Upper lobe of right lung (tissue), 1 donor: ENCODE results near the gene GIMAP4. TPM values are rescaled to one million over a fixed set of nuclear protein-coding genes. Genes with fewer than 3 reads are reported as not detected.

Experiments
- ATAC-seq: fragments of 200-7000 bp; cut with Tn5 transposase; one replicate; pipeline ENCODE4 v1.9.1; 2020; ENCODE audit warnings: mild to moderate bottlenecking, moderate library complexity
- DNase-seq: peaks from one replicate; pipeline ENCODE4 v3.0.0-alpha.2; 2020
- H3K27ac ChIP-seq: fragments of 200-600 bp; one replicate; pipeline ENCODE4 v1.8.0; 2022
- H3K27me3 ChIP-seq: fragments of 200-600 bp; one replicate; pipeline ENCODE4 v1.8.0; 2022; ENCODE audit warnings: mild to moderate bottlenecking
- H3K36me3 ChIP-seq: fragments of 200-600 bp; one replicate; pipeline ENCODE4 v1.8.0; 2022
- H3K4me1 ChIP-seq: fragments of 200-600 bp; one replicate; pipeline ENCODE4 v1.8.0; 2022
- H3K4me3 ChIP-seq: fragments of 200-600 bp; one replicate; pipeline ENCODE4 v1.8.0; 2022; ENCODE audit warnings: mild to moderate bottlenecking
- H3K9me3 ChIP-seq: fragments of 200-600 bp; one replicate; pipeline ENCODE4 v1.8.0; 2022
- CTCF ChIP-seq: fragments of 200-600 bp; IDR thresholded peaks from one replicate; pipeline ENCODE4 v1.8.0; 2022; ENCODE audit warnings: antibody characterized with exemption
- intact Hi-C: fragments of 100-400 bp; cut with DNase I; formaldehyde crosslinking; loops from one replicate; pipeline ENCODE4 v1.11.0; 2022
- total RNA-seq: library from RNA; stranded (reverse); fragmentation: NEBNext Ultra II Directional; extraction: Animal tissue kit (Norgen Biotek cat#: 25700); gene quantifications from one replicate; pipeline ENCODE4 v1.2.1, GENCODE V29; 2021
- donor health status: DM: no; HTN: yes; CAD: no; lungs with severe emphysema.

Gene GIMAP4
- total RNA-seq, 1 donor from 2014 or later = 83.3 TPM

GRCh38 chr7:150564566-150564965 is 2.6 kb upstream of the GIMAP4 start:
- Histone ChIP-seq H3K9me3 (no peaks in the 10 kb centered on the region), H3K27ac (no peak overlapping the region), H3K36me3 (no peaks in the 10 kb centered on the region), H3K4me1 (peaks cover 3% of the 10 kb centered on the region), H3K27me3 (no peaks in the 10 kb centered on the region), H3K4me3 (no peak overlapping the region)
- no peak for TF ChIP-seq CTCF
- DNase-seq (no peak), ATAC-seq (no peak)
- intact Hi-C loops = no loop called here

- Histone ChIP-seq H3K4me3 (no peak overlapping the region), H3K36me3 (peaks cover 2% of the 10 kb centered on the region), H3K4me1 (peaks cover 3% of the 10 kb centered on the region), H3K27me3 (no peaks in the 10 kb centered on the region), H3K9me3 (no peaks in the 10 kb centered on the region), H3K27ac (no peak overlapping the region)
- TF ChIP-seq CTCF = no peak
- intact Hi-C loops = no loop called here
- DNase-seq (no peak), ATAC-seq (no peak)
Observed at GRCh38 chr7:150565239-150565638, 2.0 kb upstream of the GIMAP4 start.

- ATAC-seq (no peak), DNase-seq (no peak)
- no peak for TF ChIP-seq CTCF
- H3K4me3 ChIP-seq = no peak overlapping the region
- peaks cover 3% of the 10 kb centered on the region for H3K4me1 ChIP-seq
- no peaks in the 10 kb centered on the region for H3K9me3 ChIP-seq
- H3K27me3 ChIP-seq = no peaks in the 10 kb centered on the region
- intact Hi-C loops = no loop called here
- H3K27ac ChIP-seq = no peak overlapping the region
- H3K36me3 ChIP-seq = peaks cover 4% of the 10 kb centered on the region
Observed at GRCh38 chr7:150566123-150566522, 1.1 kb upstream of the GIMAP4 start.

- Histone ChIP-seq H3K27ac (peak overlapping the region; percentile 8), H3K4me1 (peaks cover 3% of the 10 kb centered on the region), H3K4me3 (no peak overlapping the region), H3K36me3 (peaks cover 6% of the 10 kb centered on the region), H3K9me3 (no peaks in the 10 kb centered on the region), H3K27me3 (no peaks in the 10 kb centered on the region)
- TF ChIP-seq CTCF = no peak
- intact Hi-C loops = no loop called here
- no peak for ATAC-seq
- no peak for DNase-seq
Observed at GRCh38 chr7:150566572-150566971, 618 bp upstream of the GIMAP4 start.

- H3K9me3 ChIP-seq = peaks cover 5% of the 10 kb centered on the region
- DNase-seq (no peak), ATAC-seq (peak; percentile 45)
- peak overlapping the region; percentile 63 for H3K4me3 ChIP-seq
- H3K4me1 ChIP-seq = peaks cover 3% of the 10 kb centered on the region
- intact Hi-C loops = no loop called here
- H3K27me3 ChIP-seq = no peaks in the 10 kb centered on the region
- H3K27ac ChIP-seq = peak overlapping the region; percentile 85
- H3K36me3 ChIP-seq = peaks cover 19% of the 10 kb centered on the region
- TF ChIP-seq CTCF = no peak
Observed at GRCh38 chr7:150567871-150568301, 696 bp downstream of the GIMAP4 start.

- Histone ChIP-seq H3K4me1 (peaks cover 3% of the 10 kb centered on the region), H3K36me3 (peaks cover 22% of the 10 kb centered on the region), H3K4me3 (peak overlapping the region; percentile 63), H3K27me3 (no peaks in the 10 kb centered on the region), H3K27ac (peak overlapping the region; percentile 85), H3K9me3 (peaks cover 5% of the 10 kb centered on the region)
- DNase-seq (no peak), ATAC-seq (peak; percentile 59)
- intact Hi-C loops = no loop called here
- no peak for TF ChIP-seq CTCF
Observed at GRCh38 chr7:150568714-150569113, 1.5 kb downstream of the GIMAP4 start.
